GM12891 (cell line): Measurements from ENCODE around the gene ZNF273.

Source experiments
- PAX5 ChIP-seq: IDR thresholded peaks from 2 replicates; pipeline ENCODE4 v1.6.1; 2011; ENCODE audit warnings: low read length, moderate library complexity, mild to moderate bottlenecking; ENCODE audit not compliant: insufficient read depth, severe bottlenecking
- POLR2A ChIP-seq: IDR thresholded peaks from 2 replicates; pipeline ENCODE4 v1.6.1; 2011; ENCODE audit warnings: low read depth, low read length, control low read depth
- POLR2AphosphoS5 ChIP-seq: IDR thresholded peaks from 2 replicates; pipeline ENCODE4 v1.6.1; 2011; ENCODE audit warnings: low read depth, low read length, control low read depth
- POU2F2 ChIP-seq: IDR thresholded peaks from 2 replicates; pipeline ENCODE4 v1.6.1; 2011; ENCODE audit warnings: low read depth, mild to moderate bottlenecking, control low read depth, low read length, moderate library complexity
- SPI1 ChIP-seq: IDR thresholded peaks from 2 replicates; pipeline ENCODE4 v1.6.1; 2011; ENCODE audit warnings: low read depth, low read length, control low read depth
- TAF1 ChIP-seq: IDR thresholded peaks from 2 replicates; pipeline ENCODE4 v1.6.1; 2011; ENCODE audit warnings: low read depth, low read length, control low read depth

GRCh38 chr7:64945503-64946175 lies 42.6 kb downstream of the ZNF273 start:
- TF ChIP-seq POLR2AphosphoS5 = no peak
- no peak for TF ChIP-seq POLR2A
- TF ChIP-seq TAF1 = no peak
- TF ChIP-seq SPI1 = no peak
- no peak for TF ChIP-seq PAX5
- TF ChIP-seq POU2F2 = no peak
